ENCODE data around the gene TBX15.

Gene TBX15

GRCh38 chr1:118878661-118879060 is 109.5 kb downstream of the TBX15 start:
- no peak for DNase-seq

GRCh38 chr1:118877668-118878396 is 110.3 kb downstream of the TBX15 start:
- no peak for DNase-seq

- DNase-seq, result no peak
Observed at GRCh38 chr1:118871582-118872171, 116.5 kb downstream of the TBX15 start.

- no peak for DNase-seq
Observed at GRCh38 chr1:118868387-118868786, 119.8 kb downstream of the TBX15 start.

GRCh38 chr1:118866330-118866729 is 121.8 kb downstream of the TBX15 start:
- no peak for DNase-seq

- DNase-seq, result no peak
Observed at GRCh38 chr1:118863688-118864087, 124.5 kb downstream of the TBX15 start.

- DNase-seq, result no peak
Observed at GRCh38 chr1:118862755-118863154, 125.4 kb downstream of the TBX15 start.

- DNase-seq, result no peak
Observed at GRCh38 chr1:118861216-118861615, 126.9 kb downstream of the TBX15 start.

- DNase-seq, result no peak
Observed at GRCh38 chr1:118859999-118860398, 128.1 kb downstream of the TBX15 start.

GRCh38 chr1:118846443-118846842 is 141.7 kb downstream of the TBX15 start:
- DNase-seq, result no peak

GRCh38 chr1:118842452-118843201 is 145.5 kb downstream of the TBX15 start:
- no peak for DNase-seq

GRCh38 chr1:118841521-118841920 is 146.6 kb downstream of the TBX15 start:
- no peak for DNase-seq

Data from HCEC 1CT (cell line).